HFFc6 (cell line): Measurements from ENCODE around the gene SQOR. TPM values are rescaled to one million over a fixed set of nuclear protein-coding genes. Genes with fewer than 3 reads are reported as not detected.

ENCODE experiments used
- DNase-seq: peaks from one replicate; pipeline ENCODE4 v3.0.0-alpha.2; 2018
- H3K27ac Mint-ChIP-seq: 2 replicates; pipeline ENCODE4 v1.8.0; 2020; ENCODE audit warnings: mild to moderate bottlenecking, mixed read lengths
- H3K27me3 Mint-ChIP-seq: 2 replicates; pipeline ENCODE4 v1.8.0; 2021; ENCODE audit warnings: mild to moderate bottlenecking, moderate library complexity, mixed read lengths; ENCODE audit not compliant: insufficient read depth
- H3K36me3 Mint-ChIP-seq: 2 replicates; pipeline ENCODE4 v1.8.0; 2021; ENCODE audit warnings: low read depth, mixed read lengths
- H3K4me1 Mint-ChIP-seq: 2 replicates; pipeline ENCODE4 v1.8.0; 2020; ENCODE audit warnings: low read depth, mixed read lengths
- H3K4me3 Mint-ChIP-seq: 2 replicates; pipeline ENCODE4 v1.8.0; 2020; ENCODE audit warnings: mild to moderate bottlenecking, moderate library complexity, mixed read lengths
- H3K9me3 Mint-ChIP-seq: 2 replicates; pipeline ENCODE4 v1.8.0; 2020; ENCODE audit warnings: mild to moderate bottlenecking, mixed read lengths
- CTCF ChIP-seq: fragments of 200-600 bp; sonication (generic); IDR thresholded peaks from 2 replicates; pipeline ENCODE4 v1.5.0; 2021; ENCODE audit warnings: antibody characterized with exemption, mild to moderate bottlenecking
- total RNA-seq, 6 experiments: library from RNA; stranded (reverse); fragmentation: NEBNext Ultra II Directional; extraction: Animal tissue kit (Norgen Biotek cat#: 25700); gene quantifications; 2 replicates in 1 of 6; 3 replicates in 5 of 6; pipeline ENCODE4 v1.2.3, GENCODE V29; 2021

SQOR gene
- total RNA-seq, 6 experiments from 2014 or later = 25.3 to 43.2 (median 39.7) TPM

GRCh38 chr15:45729141-45729540, 94.3 kb downstream of the SQOR start:
- Mint-ChIP-seq H3K4me3 (peak overlapping the region; percentile 79), H3K27ac (peak overlapping the region; percentile 57), H3K27me3 (peaks cover 6% of the 10 kb centered on the region), H3K9me3 (no peaks in the 10 kb centered on the region), H3K36me3 (no peaks in the 10 kb centered on the region), H3K4me1 (peaks cover 25% of the 10 kb centered on the region)
- DNase-seq = peak; percentile 55
- no peak for TF ChIP-seq CTCF

- no peak overlapping the region for H3K27ac Mint-ChIP-seq
- no peak for DNase-seq
- peaks cover 25% of the 10 kb centered on the region for H3K4me1 Mint-ChIP-seq
- H3K9me3 Mint-ChIP-seq = no peaks in the 10 kb centered on the region
- TF ChIP-seq CTCF = no peak
- no peaks in the 10 kb centered on the region for H3K36me3 Mint-ChIP-seq
- H3K4me3 Mint-ChIP-seq = no peak overlapping the region
- H3K27me3 Mint-ChIP-seq = peaks cover 8% of the 10 kb centered on the region
These were observed 96.5 kb downstream of the SQOR start for GRCh38 chr15:45731343-45731742.

- Mint-ChIP-seq H3K27ac (no peak overlapping the region), H3K36me3 (no peaks in the 10 kb centered on the region), H3K4me1 (peaks cover 25% of the 10 kb centered on the region), H3K9me3 (no peaks in the 10 kb centered on the region), H3K27me3 (peaks cover 7% of the 10 kb centered on the region), H3K4me3 (no peak overlapping the region)
- DNase-seq = no peak
- TF ChIP-seq CTCF = no peak
These were observed 97.8 kb downstream of the SQOR start for GRCh38 chr15:45732662-45733061.

DNA sequence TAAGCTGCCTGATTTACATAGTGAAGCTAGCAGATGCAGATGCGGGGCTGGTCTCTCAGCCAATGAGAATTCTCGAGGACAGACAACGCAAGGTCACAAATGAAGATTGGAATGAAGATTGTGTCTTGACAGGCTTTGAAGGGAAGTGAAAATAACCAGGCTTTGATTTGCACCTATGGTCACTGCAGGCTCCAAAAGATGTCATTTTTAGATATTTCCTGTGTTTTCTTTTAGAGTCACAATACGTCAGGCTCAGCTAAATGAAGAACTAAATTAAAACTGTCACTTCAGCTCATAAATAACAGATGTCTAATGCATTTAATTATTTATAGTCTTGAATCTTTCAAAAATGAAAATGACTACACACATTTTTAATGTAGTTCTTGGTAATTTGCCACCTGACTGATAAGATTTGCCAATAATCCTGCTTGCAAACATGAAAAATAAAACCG, 99.5 kb downstream of the SQOR start:
- H3K27me3 Mint-ChIP-seq = peaks cover 3% of the 10 kb centered on the region
- peaks cover 12% of the 10 kb centered on the region for H3K4me1 Mint-ChIP-seq
- H3K9me3 Mint-ChIP-seq = no peaks in the 10 kb centered on the region
- H3K27ac Mint-ChIP-seq = no peak overlapping the region
- H3K36me3 Mint-ChIP-seq = no peaks in the 10 kb centered on the region
- no peak for TF ChIP-seq CTCF
- no peak for DNase-seq
- no peak overlapping the region for H3K4me3 Mint-ChIP-seq

Other genes with a start within 250 kb of the SQOR start
- gene SLC30A4, start 112.3 kb upstream of the SQOR start, total RNA-seq = 10 to 100 TPM in 1 of 6 experiments, 1 to 10 TPM in 5; 7.0 to 10.2 (median 8.5) TPM
- gene BLOC1S6, start 47.6 kb upstream of the SQOR start, total RNA-seq = 10 to 100 TPM; 55.2 to 67.2 (median 59.4) TPM